Right lobe of liver (tissue), 4 donors: ENCODE measurements around the gene INSRR.

Experiments used
- CTCF ChIP-seq, 4 donors: fragments of 200-600 bp in 3 of 4; fragments of 450-650 bp in 1 of 4; IDR thresholded peaks; one replicate each; pipeline versions ENCODE4 v1.5.1 to v1.8.0; 2016 to 2022; ENCODE audit warnings: antibody characterized with exemption in 4 of 4, mild to moderate bottlenecking in 2 of 4
- POLR2A ChIP-seq: fragments of 450-650 bp; IDR thresholded peaks from one replicate; pipeline ENCODE4 v1.6.1; 2017; ENCODE audit warnings: antibody characterized with exemption, mild to moderate bottlenecking
- donor health status: DM: no; HTN: no; CAD: no.
- donor health status: DM: no; HTN: no; CAD: no.
- donor health status: DM: no; HTN: yes; CAD: no.

GRCh38 chr1:156840186-156840897, 18.6 kb downstream of the INSRR start:
- no peak for TF ChIP-seq CTCF (IDR thresholded peaks at IDR 0.05)
- no peak for TF ChIP-seq POLR2A
